Measurements from ENCODE around the gene GOLGA8B.

DNA sequence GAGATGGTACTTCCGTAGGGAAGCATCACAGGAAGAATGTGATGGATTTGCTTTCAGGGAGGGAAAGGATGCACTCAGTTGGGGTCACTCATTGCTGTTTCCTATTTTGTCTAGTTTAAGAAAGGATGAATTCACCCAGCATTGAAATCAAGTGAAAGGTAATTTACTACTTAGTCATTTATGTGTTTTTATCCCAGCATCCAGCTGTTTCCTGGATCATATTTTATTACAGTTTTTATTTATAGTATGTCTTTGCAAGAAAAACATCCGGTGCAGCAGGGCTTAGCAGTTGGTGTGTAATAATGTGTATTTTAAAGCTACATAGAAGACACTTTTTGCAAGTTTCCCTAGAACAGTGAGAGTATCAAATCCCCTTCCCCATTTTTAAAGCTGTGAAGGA lies 37.4 kb upstream of the GOLGA8B start:
- TF ChIP-seq EZH2 (IDR thresholded peaks at IDR 0.05; ENCODE audit: borderline replicate concordance), result no peak
- TF ChIP-seq, protein P1, sequence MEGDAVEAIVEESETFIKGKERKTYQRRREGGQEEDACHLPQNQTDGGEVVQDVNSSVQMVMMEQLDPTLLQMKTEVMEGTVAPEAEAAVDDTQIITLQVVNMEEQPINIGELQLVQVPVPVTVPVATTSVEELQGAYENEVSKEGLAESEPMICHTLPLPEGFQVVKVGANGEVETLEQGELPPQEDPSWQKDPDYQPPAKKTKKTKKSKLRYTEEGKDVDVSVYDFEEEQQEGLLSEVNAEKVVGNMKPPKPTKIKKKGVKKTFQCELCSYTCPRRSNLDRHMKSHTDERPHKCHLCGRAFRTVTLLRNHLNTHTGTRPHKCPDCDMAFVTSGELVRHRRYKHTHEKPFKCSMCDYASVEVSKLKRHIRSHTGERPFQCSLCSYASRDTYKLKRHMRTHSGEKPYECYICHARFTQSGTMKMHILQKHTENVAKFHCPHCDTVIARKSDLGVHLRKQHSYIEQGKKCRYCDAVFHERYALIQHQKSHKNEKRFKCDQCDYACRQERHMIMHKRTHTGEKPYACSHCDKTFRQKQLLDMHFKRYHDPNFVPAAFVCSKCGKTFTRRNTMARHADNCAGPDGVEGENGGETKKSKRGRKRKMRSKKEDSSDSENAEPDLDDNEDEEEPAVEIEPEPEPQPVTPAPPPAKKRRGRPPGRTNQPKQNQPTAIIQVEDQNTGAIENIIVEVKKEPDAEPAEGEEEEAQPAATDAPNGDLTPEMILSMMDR (IDR thresholded peaks at IDR 0.05; ENCODE audit: poor library complexity), result no peak
- no peak for TF ChIP-seq EZH2phosphoT487 (IDR thresholded peaks at IDR 0.05; ENCODE audit: low read depth, severe bottlenecking, unreplicated experiment)
